Esophagus muscularis mucosa (tissue), 3 donors: ENCODE data around the gene UBE2J2.

Experiments used
- POLR2A ChIP-seq: fragments of 450-650 bp; IDR thresholded peaks from one replicate; pipeline ENCODE4 v1.6.1; 2017; ENCODE audit warnings: antibody characterized with exemption, moderate library complexity, mild to moderate bottlenecking, low read depth
- TF ChIP-seq, protein P1 (sequence below), 3 experiments: fragments of 200-600 bp in 2 of 3; fragments of 450-650 bp in 1 of 3; sonication (generic) in 2 of 3; IDR thresholded peaks; one replicate each; pipeline ENCODE4 v1.5.1; 2017 to 2019; ENCODE audit warnings: antibody characterized with exemption in 3 of 3, mild to moderate bottlenecking in 2 of 3, moderate library complexity in 1 of 3

DNA sequence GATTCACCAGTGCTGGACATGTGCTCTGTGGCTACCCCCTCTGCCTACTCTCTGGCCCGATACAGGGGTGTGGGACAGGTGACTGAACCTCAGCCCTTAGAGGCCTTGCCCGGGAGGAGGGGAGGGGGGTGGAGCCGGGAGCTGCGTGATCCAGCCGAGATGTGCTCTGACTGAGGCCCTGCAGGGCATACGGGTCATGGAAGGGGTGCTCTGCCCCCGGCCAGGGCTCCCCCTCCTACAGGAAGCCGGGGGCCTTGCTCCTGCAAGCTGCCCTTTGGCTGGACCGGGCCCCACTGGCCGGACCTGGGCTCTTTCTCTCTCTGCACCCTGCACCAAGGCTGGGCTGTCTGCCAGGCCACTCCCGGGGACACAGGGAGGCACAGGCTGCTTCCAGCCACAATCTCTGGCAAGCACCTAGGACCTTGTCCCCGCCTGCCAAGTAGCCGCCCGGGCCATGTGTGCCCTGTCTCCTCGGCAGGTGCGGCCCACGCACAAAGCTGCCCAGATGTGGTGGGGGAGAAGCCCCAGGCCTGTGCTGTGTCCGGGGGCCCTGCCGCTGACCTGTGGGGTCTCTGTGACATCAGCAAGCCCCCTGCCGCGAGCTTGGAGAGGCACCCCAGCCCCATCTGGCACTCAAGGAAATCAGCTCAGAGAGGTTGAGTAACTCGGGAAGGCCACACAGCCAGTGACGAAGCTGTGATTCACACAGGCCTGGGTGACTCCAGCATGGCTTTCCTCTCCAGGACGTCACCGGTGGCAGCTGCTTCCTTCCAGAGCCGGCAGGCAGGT is 8.1 kb upstream of the UBE2J2 start:
- TF ChIP-seq, protein P1, sequence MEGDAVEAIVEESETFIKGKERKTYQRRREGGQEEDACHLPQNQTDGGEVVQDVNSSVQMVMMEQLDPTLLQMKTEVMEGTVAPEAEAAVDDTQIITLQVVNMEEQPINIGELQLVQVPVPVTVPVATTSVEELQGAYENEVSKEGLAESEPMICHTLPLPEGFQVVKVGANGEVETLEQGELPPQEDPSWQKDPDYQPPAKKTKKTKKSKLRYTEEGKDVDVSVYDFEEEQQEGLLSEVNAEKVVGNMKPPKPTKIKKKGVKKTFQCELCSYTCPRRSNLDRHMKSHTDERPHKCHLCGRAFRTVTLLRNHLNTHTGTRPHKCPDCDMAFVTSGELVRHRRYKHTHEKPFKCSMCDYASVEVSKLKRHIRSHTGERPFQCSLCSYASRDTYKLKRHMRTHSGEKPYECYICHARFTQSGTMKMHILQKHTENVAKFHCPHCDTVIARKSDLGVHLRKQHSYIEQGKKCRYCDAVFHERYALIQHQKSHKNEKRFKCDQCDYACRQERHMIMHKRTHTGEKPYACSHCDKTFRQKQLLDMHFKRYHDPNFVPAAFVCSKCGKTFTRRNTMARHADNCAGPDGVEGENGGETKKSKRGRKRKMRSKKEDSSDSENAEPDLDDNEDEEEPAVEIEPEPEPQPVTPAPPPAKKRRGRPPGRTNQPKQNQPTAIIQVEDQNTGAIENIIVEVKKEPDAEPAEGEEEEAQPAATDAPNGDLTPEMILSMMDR (IDR thresholded peaks at IDR 0.05) = no peak
- no peak for TF ChIP-seq POLR2A
